Inferior parietal cortex (tissue), 1 donor: Measurements from ENCODE around the gene STX2.
"Not testable (repeated sequence)": the region's sequence is repeated elsewhere in the genome, so short reads cannot be mapped to it uniquely, and the experiment has no call there.

ENCODE experiments used
- DNase-seq: peaks from one replicate; pipeline ENCODE4 v3.0.0-alpha.2; 2016; ENCODE audit errors: extremely low spot score

The STX2 gene

DNA sequence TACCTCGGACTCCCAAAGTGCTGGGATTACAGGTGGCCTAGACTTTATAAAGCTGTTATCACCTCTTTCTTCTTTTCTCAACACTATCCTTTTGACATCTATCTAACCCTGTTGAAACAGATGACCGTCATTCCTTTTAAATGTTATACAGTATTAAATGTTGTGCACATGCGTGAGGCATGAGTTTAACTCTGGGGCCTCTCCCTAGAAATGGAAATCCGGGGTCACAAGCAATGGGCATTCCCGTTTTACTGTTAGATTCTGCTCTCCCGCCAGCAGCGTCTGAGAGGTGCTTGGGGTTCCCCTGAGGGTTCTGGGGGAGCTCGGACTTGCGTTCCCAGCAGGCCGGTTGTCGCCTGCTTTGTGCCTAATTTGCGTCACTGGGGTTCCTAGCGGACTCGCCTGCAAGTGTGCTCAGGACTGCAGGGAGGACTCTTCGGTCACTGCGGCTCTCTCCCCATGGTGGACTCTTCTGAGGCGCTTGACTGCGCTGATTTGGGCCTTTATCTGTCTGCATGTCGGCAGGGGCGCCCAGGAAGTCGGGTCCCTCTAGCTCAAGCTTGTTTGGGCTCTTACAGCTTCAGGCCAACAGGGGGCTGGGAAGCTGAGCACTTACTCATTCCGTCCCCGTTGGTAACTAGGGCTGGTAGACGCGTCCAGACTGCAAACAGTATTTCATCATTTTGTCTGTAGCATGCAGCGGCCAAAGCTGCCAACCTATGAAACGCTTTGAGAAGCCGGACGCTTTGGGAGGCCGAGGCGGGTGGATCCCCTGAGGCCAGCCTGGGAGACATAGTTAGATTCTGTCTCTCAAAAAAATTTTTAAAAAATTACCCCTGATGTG lies 31.6 kb upstream of the STX2 start:
- DNase-seq = peak; percentile 68

- DNase-seq = no peak
Observed at GRCh38 chr12:130868412-130868811, 29.4 kb upstream of the STX2 start.

DNA sequence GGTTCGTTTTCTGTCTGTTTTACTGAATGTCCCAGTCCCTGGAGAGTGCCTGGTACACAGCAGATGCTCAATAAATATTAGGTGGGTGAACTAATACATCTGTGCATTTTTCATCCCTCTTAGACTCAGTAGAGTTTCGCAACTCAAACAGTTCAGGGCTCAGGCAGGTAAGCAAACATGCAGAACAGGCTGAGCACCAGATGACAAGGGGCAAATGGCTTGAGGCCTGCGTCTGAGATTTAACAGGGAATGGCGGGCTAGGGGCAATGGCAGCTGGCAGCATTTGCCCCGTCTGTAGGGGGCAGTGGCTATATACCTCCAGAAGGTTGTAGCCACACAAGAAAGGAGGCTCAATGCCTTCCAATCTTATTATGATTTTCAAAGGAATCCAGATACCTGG lies 24.2 kb upstream of the STX2 start:
- no peak for DNase-seq

DNA sequence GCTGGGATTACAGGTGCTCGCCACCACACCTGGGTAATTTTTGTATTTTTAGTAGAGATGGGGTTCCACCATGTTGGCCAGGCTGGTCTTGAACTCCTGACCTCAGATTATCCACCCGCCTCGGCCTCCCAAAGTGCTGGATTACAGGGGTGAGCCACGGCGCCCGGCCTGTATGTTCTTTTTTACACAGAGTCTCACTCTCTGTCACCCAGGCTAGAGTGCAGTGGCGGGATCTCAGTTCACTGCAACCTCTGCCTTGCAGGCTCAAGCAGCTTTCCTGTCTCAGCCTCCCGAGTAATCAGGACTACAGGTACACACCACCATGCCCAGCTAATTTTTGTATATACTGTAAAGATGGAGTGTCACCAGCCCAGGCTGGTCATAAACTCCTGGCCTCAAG lies 23.7 kb upstream of the STX2 start:
- not testable (repeated sequence) for DNase-seq

DNA sequence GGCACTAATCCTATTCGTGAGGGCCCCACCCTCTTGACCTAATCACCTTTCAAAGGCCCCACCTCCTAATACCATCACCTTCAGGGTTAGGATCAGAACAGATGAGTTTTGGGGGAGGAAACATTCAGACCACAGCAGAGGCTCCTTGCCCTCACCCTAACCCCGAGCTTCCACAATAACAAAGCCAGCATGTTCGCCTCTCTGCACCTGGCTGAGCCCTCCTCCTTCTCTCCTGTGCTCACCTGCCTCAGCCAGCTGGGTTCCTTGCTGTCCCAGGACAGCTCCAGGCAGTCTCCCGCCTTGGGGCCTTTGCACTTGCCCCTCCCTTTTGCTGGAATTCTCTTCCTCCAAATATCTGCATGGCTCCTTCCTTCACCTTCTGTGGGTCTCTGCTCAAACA lies 23.1 kb upstream of the STX2 start:
- no peak for DNase-seq

GRCh38 chr12:130860311-130860710 lies 21.3 kb upstream of the STX2 start:
- no peak for DNase-seq

- DNase-seq = no peak
Observed at GRCh38 chr12:130859161-130859560, 20.1 kb upstream of the STX2 start.

DNA sequence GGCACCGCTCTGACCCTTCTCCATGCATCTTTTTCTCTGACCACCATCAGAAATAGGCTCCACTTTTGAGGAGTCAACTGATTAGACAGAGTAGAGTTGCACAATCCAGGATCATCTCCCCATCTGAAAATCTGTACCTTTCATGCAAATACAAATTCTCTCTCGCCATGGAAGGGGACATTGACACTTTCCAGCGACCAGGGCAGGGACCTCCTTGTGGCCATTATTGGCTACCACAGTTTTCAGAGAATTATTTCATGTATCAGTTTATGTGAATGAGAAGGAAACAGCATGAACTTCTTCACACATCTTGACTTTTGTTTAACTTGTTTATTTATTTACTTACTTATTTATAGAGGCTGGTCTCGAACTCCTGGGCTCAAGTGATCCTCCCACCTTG lies 19.0 kb upstream of the STX2 start:
- no peak for DNase-seq

DNA sequence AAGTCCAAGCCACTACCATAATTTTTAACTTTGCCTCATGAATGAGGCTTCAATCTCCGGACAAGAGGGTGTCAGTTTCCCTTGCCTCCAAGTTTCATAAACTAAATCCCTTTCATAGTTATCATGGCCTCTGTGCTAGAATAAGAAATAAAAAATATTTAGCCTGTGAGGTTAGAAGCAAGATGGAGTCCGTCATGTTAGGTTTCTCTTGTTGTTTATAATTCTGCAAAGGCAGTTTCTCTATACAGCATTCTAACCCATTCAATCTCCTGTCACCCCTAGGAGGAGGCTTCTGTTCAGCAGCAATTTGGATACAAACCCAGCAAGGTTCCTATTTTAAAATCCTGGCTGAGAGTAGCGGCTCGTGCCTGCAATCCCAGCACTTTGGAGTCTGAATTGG lies 17.0 kb upstream of the STX2 start:
- no peak for DNase-seq

- DNase-seq = no peak
Observed at GRCh38 chr12:130850418-130851021, 11.5 kb upstream of the STX2 start.

DNA sequence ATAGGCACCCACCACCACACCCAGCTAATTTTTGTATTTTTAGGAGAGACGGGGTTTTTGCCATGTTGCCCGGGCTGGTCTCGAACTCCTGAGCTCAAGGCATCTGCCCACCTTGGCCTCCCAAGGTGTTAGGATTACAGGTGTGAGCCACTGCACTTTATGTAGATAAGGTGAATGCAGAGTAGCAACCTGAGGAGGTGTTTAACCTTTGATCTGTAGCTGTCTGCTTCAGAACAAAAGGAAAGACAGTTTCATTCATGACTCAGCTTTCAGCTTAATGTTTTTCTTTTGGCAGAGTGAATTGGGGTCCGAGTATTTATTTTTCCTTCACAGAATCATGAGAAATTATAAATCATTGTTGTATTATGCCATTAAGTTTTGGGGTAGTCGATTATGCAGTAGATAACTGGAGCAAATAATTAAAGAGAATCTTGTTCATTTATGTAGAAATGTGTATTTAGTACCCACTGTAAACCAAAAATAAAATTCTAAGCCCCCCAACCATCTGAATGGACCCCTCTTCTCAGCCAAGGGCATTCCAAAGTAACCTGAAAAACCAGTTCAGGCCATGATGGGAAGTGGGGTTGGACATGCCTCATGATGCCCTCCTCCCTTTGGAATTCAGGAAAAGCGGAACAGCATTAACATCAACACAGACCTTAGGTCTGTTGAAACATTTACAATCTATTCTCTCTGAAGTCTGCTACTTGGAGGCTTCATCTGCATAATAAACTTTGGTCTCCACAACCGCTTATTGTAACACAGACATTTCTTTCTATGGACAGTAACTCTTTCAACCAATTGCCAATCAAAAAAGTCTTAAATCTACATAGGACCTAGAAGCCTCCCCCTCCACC lies 10.7 kb upstream of the STX2 start:
- DNase-seq = no peak

- not testable (repeated sequence) for DNase-seq
Observed at GRCh38 chr12:130848785-130849305, 9.8 kb upstream of the STX2 start.

- DNase-seq = not testable (repeated sequence)
Observed at GRCh38 chr12:130848105-130848504, 9.1 kb upstream of the STX2 start.

GRCh38 chr12:130847112-130847511 lies 8.1 kb upstream of the STX2 start:
- DNase-seq = no peak

GRCh38 chr12:130846369-130846768 lies 7.3 kb upstream of the STX2 start:
- DNase-seq = no peak

DNA sequence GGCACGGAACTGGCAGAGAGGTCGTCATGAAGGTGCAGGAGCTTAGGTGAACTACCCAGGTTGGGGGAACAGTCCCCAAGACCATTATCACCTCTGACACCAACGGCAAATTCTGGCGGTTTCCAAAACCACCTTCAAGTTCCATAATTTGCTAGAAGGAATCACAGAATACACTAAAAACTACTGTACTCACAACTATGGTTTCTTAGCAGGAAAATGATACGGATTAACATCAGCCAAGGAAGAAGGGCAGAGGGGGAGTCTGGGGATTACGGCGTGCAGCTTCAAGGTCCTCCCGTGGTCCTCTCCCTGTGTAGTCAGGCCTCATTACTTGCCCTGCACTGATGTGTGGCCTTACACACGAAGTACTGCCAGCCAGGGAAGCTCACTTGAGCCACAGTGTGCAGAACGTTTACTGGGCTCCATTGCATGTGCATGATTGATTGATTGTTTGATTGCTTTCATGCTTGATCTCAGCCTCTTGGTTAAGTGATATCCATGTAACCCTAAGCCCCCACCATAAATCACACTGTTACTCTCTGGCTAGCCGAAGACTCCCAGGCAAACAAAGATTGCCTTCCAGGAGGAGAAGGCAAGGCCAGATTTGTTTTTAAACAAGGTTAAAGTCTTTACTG lies 837 bp upstream of the STX2 start:
- DNase-seq = no peak

GRCh38 chr12:130838284-130838950 lies 633 bp downstream of the STX2 start:
- no peak for DNase-seq

- no peak for DNase-seq
Observed at GRCh38 chr12:130835436-130835835, 3.6 kb downstream of the STX2 start.

DNA sequence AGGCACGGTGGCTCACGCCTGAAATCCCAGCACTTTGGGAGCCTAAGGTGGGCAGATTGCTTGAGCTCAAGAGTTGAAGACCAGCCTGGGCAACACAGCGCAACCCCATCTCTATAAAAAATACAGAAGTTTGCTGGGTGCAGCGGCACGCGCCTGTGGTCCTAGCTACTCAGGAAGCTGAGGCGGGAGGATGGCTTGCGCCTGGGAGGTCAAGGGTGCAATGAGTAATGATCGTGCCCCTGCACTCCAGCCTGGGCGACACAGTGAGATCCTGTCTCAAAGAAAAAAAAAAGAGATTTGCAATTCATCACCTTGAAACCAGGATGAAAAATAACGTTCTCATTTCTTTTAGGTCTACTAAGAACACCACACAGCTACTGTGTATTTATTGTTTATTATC lies 4.0 kb downstream of the STX2 start:
- DNase-seq = no peak

DNA sequence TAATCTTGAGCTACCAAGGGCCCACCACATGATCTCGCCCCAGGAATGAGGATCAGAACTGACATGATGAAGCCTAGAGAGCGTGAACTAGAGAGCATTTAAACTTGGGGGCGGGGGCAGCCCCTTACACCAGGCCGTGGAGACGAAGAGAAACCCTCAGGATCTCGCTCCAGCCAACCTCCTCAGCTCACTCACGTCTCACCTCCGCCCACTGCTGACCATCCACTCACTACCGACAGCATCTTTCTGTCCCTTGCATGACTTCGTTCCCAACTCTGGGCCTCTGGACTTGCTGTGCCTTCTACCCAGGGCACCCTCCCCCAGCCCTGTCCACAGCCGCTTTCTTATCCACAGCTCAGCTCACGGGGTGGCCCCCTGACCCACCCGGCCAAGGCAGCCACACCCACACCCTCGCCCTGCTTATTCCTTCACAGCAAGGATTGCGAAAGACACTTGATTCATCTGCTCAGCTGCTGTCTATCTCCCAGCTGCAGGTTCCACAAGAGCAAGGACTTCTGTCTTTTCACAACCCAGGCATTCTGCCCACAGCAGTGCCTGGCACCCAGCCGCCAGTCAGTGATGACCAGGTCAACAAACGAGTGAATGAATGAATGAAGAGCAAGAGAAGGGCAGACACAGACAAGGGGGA lies 6.4 kb downstream of the STX2 start:
- DNase-seq = no peak
